K562 (cell line): ENCODE measurements around the gene RFNG. TPM values are rescaled to one million over a fixed set of nuclear protein-coding genes. Genes with fewer than 3 reads are reported as not detected.
A peak's percentile ranks its signal among the peaks of the same experiment; 100 is the strongest.

Source experiments
- ATF4 ChIP-seq: fragments of 450-650 bp; formaldehyde crosslinking; IDR thresholded peaks from 2 replicates; pipeline ENCODE4 v1.4.0; 2022; ENCODE audit warnings: mild to moderate bottlenecking, moderate library complexity
- BRCA1 ChIP-seq, 2 experiments: fragments of 450-650 bp in 1 of 2; sonication (generic) in 1 of 2; formaldehyde crosslinking in 1 of 2; IDR thresholded peaks; 2 replicates each; pipeline versions ENCODE4 v1.5.0 to v1.6.1; 2017 to 2020; ENCODE audit warnings: mild to moderate bottlenecking in 1 of 2, missing genetic modification reagents in 1 of 2
- CBX8 ChIP-seq: fragments of 200-600 bp; sonication (generic); IDR thresholded peaks from 2 replicates; pipeline ENCODE4 v1.6.1; 2012; ENCODE audit warnings: borderline replicate concordance, mixed run types, low read depth, mild to moderate bottlenecking, moderate library complexity, mixed read lengths, low read length, control low read depth, inconsistent platforms; ENCODE audit not compliant: poor library complexity, severe bottlenecking; ENCODE audit errors: extremely low read depth
- ELF1 ChIP-seq: fragments of 200-800 bp; sonication (Bioruptor generic); IDR thresholded peaks from 2 replicates; pipeline ENCODE4 v1.6.1; 2016; ENCODE audit warnings: missing genetic modification characterization, missing compliant biosample characterization
- GATA2 ChIP-seq: sonication (generic); formaldehyde crosslinking; IDR thresholded peaks from 2 replicates; pipeline ENCODE4 v1.4.0; 2020; ENCODE audit warnings: mild to moderate bottlenecking, missing genetic modification reagents
- GTF2A2 ChIP-seq: IDR thresholded peaks from 2 replicates; pipeline ENCODE4 v1.6.1; 2016; ENCODE audit warnings: mild to moderate bottlenecking, missing genetic modification characterization, missing compliant biosample characterization
- GTF2F1 ChIP-seq: IDR thresholded peaks from 2 replicates; pipeline ENCODE4 v1.6.1; 2011; ENCODE audit warnings: low read depth, low read length, improper control_type of control experiment
- ILF3 ChIP-seq: fragments of 450-650 bp; IDR thresholded peaks from 2 replicates; pipeline ENCODE4 v1.6.1; 2018; ENCODE audit warnings: antibody characterized with exemption, mild to moderate bottlenecking, moderate library complexity, borderline replicate concordance
- KLF10 ChIP-seq: fragments of 250-450 bp; sonication (Bioruptor Pico); IDR thresholded peaks from 2 replicates; pipeline ENCODE4 v1.6.1; 2021; ENCODE audit warnings: matching md5 sums
- MBD2 ChIP-seq: sonication (generic); IDR thresholded peaks from 2 replicates; pipeline ENCODE4 v1.6.1; 2016; ENCODE audit warnings: low read depth, borderline replicate concordance
- NEUROD1 ChIP-seq: fragments of 150-350 bp; IDR thresholded peaks from 2 replicates; pipeline ENCODE4 v1.6.1; 2014; ENCODE audit warnings: borderline replicate concordance, low read length, low read depth; ENCODE audit not compliant: partially characterized antibody
- PHTF2 ChIP-seq: fragments of 250-450 bp; sonication (Bioruptor Pico); IDR thresholded peaks from 2 replicates; pipeline ENCODE4 v1.5.0; 2021; ENCODE audit warnings: mild to moderate bottlenecking
- PML ChIP-seq: IDR thresholded peaks from 2 replicates; pipeline ENCODE4 v1.6.1; 2012; ENCODE audit warnings: low read length, inconsistent platforms
- RBM39 ChIP-seq: fragments of 200-400 bp; formaldehyde crosslinking; optimal IDR thresholded peaks from 2 replicates; pipeline ENCODE3; 2018; ENCODE audit warnings: low read depth, low read length
- RCOR1 ChIP-seq, 2 experiments: IDR thresholded peaks; 2 replicates each; pipeline ENCODE4 v1.6.1; 2012; ENCODE audit warnings: low read depth in 2 of 2, low read length in 2 of 2, borderline replicate concordance in 1 of 2, improper control_type of control experiment in 1 of 2
- RNF2 ChIP-seq: sonication (generic); IDR thresholded peaks from 2 replicates; pipeline ENCODE4 v1.6.1; 2016
- SMAD4 ChIP-seq: fragments of 250-450 bp; sonication (Bioruptor Pico); conservative IDR thresholded peaks from 2 replicates; pipeline ENCODE4 v1.8.0; 2021; ENCODE audit warnings: inconsistent platforms, mild to moderate bottlenecking, moderate library complexity
- SMARCC2 ChIP-seq: fragments of 450-650 bp; IDR thresholded peaks from 2 replicates; pipeline ENCODE4 v1.6.1; 2017; ENCODE audit warnings: antibody characterized with exemption, moderate library complexity, mild to moderate bottlenecking, low read depth
- USF2 ChIP-seq: sonication (generic); formaldehyde crosslinking; IDR thresholded peaks from 2 replicates; pipeline ENCODE4 v1.5.0; 2020; ENCODE audit warnings: missing genetic modification reagents
- YBX1 ChIP-seq: fragments of 450-650 bp; IDR thresholded peaks from 2 replicates; pipeline ENCODE4 v1.7.1; 2016; ENCODE audit warnings: mild to moderate bottlenecking
- YY1 ChIP-seq, 3 experiments: IDR thresholded peaks; 2 replicates each; pipeline ENCODE4 v1.6.1; 2011; ENCODE audit warnings: low read length in 2 of 3, mild to moderate bottlenecking in 2 of 3, moderate library complexity in 2 of 3, borderline replicate concordance in 1 of 3, control low read depth in 1 of 3, low read depth in 1 of 3; ENCODE audit not compliant: insufficient read depth in 3 of 3, insufficient replicate concordance in 2 of 3, control insufficient read depth in 1 of 3, insufficient read length in 1 of 3; ENCODE audit errors: extremely low read depth in 1 of 3
- ZNF584 ChIP-seq: fragments of 200-800 bp; sonication (Bioruptor generic); IDR thresholded peaks from 2 replicates; pipeline ENCODE4 v1.6.1; 2016; ENCODE audit warnings: low read depth, mild to moderate bottlenecking, missing genetic modification characterization, missing compliant biosample characterization
- ZNF696 ChIP-seq: fragments of 250-450 bp; sonication (Bioruptor Pico); conservative IDR thresholded peaks from 2 replicates; pipeline ENCODE4 v1.4.0; 2020; ENCODE audit warnings: mild to moderate bottlenecking, moderate library complexity
- polyA plus RNA-seq, 8 experiments: library from polyadenylated mRNA; depleted of rRNA in 4 of 8; stranded (reverse) in 5 of 8; unstranded in 3 of 8; fragments of >200 nt; fragmentation: Nextera tagmentation in 2 of 8; fragmentation: Illumina TruSeq in 1 of 8; extraction: Ambion mirVana in 2 of 8; extraction: Trizol in 1 of 8; gene quantifications; 2 replicates each; pipeline versions ENCODE4 v1.2.1 to v1.2.3, GENCODE V29; 2011 to 2014; ENCODE audit warnings: inconsistent platforms in 1 of 8, missing spikeins in 1 of 8
- total RNA-seq, 7 experiments: library from RNA; depleted of rRNA in 6 of 7; stranded (reverse); fragments of >200 nt in 6 of 7; fragmentation: Illumina TruSeq in 2 of 7; extraction: Trizol in 2 of 7; gene quantifications; 2 replicates each; pipeline versions ENCODE4 v1.2.1 to v1.2.3, GENCODE V29; 2011 to 2021; ENCODE audit warnings: low replicate concordance in 1 of 7

Gene RFNG
- total and polyA plus RNA-seq, 9 of the 15 experiments (the other 6 are each of a cell fraction or from before 2014, with no cell fraction given) = 0.32 to 32.8 (median 9.5) TPM

GRCh38 chr17:82098169-82098938 is 46.7 kb upstream of the RFNG start, which contains the start of gene FASN (continued):
- TF ChIP-seq USF2 (CRISPR knock-in tag) (peak; percentile 13; the same call in 1 of the 2 replicates), ELF1 (tag) (peak; percentile 85), RNF2 (peak; percentile 18; the same call in 1 of the 2 replicates), RCOR1 (IDR thresholded peaks at IDR 0.05; ENCODE audit: borderline replicate concordance in 1 of 2, low read depth in 2 of 2, low read length in 2 of 2) (0 out of 4 replicates have a peak, but pooled peaks of 1 of the 2 experiments have one; percentile 14), GTF2F1 (0 out of 2 replicates have a peak, but pooled peaks have one; percentile 81), BRCA1 (IDR thresholded peaks at IDR 0.05) (no peak), BRCA1 (CRISPR knock-in tag; IDR thresholded peaks at IDR 0.05) (no peak), NEUROD1 (peak; percentile 91), YBX1 (no peak), GTF2A2 (tag) (peak; percentile 92), CBX8 (no peak), SMARCC2 (0 out of 2 replicates have a peak, but pooled peaks have one; percentile 22), SMAD4 (CRISPR knock-in tag) (peak; percentile 91), PML (0 out of 2 replicates have a peak, but pooled peaks have one; percentile 42), ZNF584 (CRISPR knock-in tag) (peak; percentile 96), KLF10 (no peak), YY1 (IDR thresholded peaks at IDR 0.05; ENCODE audit: borderline replicate concordance in 1 of 3, control insufficient read depth in 1 of 3, extremely low read depth in 1 of 3, insufficient read depth in 3 of 3, insufficient read length in 1 of 3, insufficient replicate concordance in 2 of 3, low read depth in 1 of 3, low read length in 2 of 3) (peak; percentile 60 to 93 (median 89)), MBD2 (peak; percentile 87; the same call in 1 of the 2 replicates), ATF4 (no peak), ILF3 (peak; percentile 26; the same call in 1 of the 2 replicates), ZNF696 (CRISPR knock-in tag) (no peak), PHTF2 (CRISPR knock-in tag) (no peak), RBM39 (no peak), GATA2 (CRISPR knock-in tag) (no peak)
